NT2/D1 (cell line): ENCODE measurements around the gene NTRK3.

ENCODE experiments used
- SUZ12 ChIP-seq: IDR thresholded peaks from 2 replicates; pipeline ENCODE4 v1.6.1; 2011; ENCODE audit not compliant: insufficient read length, insufficient read depth; ENCODE audit errors: extremely low read depth
- YY1 ChIP-seq: IDR thresholded peaks from 2 replicates; pipeline ENCODE4 v1.6.1; 2011; ENCODE audit not compliant: insufficient read length, insufficient read depth

GRCh38 chr15:88252441-88252840 is 4.1 kb downstream of the NTRK3 start:
- no peak for TF ChIP-seq YY1
- TF ChIP-seq SUZ12 = no peak
